Measurements from ENCODE around the gene STAT5B.

GRCh38 chr17:42201458-42201772, 74.8 kb downstream of the STAT5B start:
- TF ChIP-seq CTCF (IDR thresholded peaks at IDR 0.05) (no peak), POLR2A (IDR thresholded peaks at IDR 0.05) (no peak), POLR2AphosphoS5 (IDR thresholded peaks at IDR 0.05) (no peak)
